Stomach (tissue), 9 donors: ENCODE results near the gene TMPRSS5. TPM values are rescaled to one million over a fixed set of nuclear protein-coding genes. Genes with fewer than 3 reads are reported as not detected.
A peak's percentile ranks its signal among the peaks of the same experiment; 100 is the strongest.

Experiments used
- DNase-seq, 2 donors: peaks; one replicate each; pipeline versions ENCODE4 v3.0.0 to v3.0.0-alpha.2; 2013 to 2019
- H3K27ac ChIP-seq, 5 donors: fragments of 200-600 bp in 4 of 5; sonication (generic) in 4 of 5; one replicate each; pipeline ENCODE4 v1.5.1; 2013 to 2019; ENCODE audit warnings: mild to moderate bottlenecking in 1 of 5, moderate library complexity in 1 of 5
- H3K27me3 ChIP-seq, 3 donors: fragments of 200-600 bp; sonication (generic); one replicate each; pipeline ENCODE4 v1.5.1; 2017 to 2019; ENCODE audit warnings: mixed run types in 1 of 3
- H3K36me3 ChIP-seq, 4 donors: fragments of 200-600 bp; sonication (generic); 1 replicate in 3 of 4; 2 replicates in 1 of 4; pipeline ENCODE4 v1.5.1; 2016 to 2019
- H3K4me1 ChIP-seq, 4 donors: fragments of 200-600 bp; sonication (generic); one replicate each; pipeline ENCODE4 v1.5.1; 2016 to 2019
- H3K4me3 ChIP-seq, 4 donors: fragments of 200-600 bp; sonication (generic) in 3 of 4; one replicate each; pipeline ENCODE4 v1.5.1; 2016 to 2019; ENCODE audit warnings: mild to moderate bottlenecking in 1 of 4
- H3K9me3 ChIP-seq, 4 donors: fragments of 200-600 bp; sonication (generic); one replicate each; pipeline ENCODE4 v1.5.1; 2016 to 2019
- CTCF ChIP-seq, 7 experiments: fragments of 450-650 bp in 4 of 7; fragments of 200-600 bp in 3 of 7; sonication (generic) in 3 of 7; IDR thresholded peaks; one replicate each; pipeline ENCODE4 v1.5.1; 2016 to 2019; ENCODE audit warnings: antibody characterized with exemption in 7 of 7, control low read depth in 2 of 7, mild to moderate bottlenecking in 1 of 7
- EP300 ChIP-seq: sonication (generic); formaldehyde crosslinking; IDR thresholded peaks from one replicate; pipeline ENCODE4 v1.6.1; 2017; ENCODE audit warnings: antibody characterized with exemption
- POLR2A ChIP-seq, 4 donors: fragments of 450-650 bp; IDR thresholded peaks; one replicate each; pipeline ENCODE4 v1.6.1; 2016; ENCODE audit warnings: antibody characterized with exemption in 4 of 4, control low read depth in 2 of 4, mild to moderate bottlenecking in 1 of 4, moderate library complexity in 1 of 4
- POLR2AphosphoS5 ChIP-seq, 3 donors: sonication (generic); formaldehyde crosslinking; IDR thresholded peaks; one replicate each; pipeline ENCODE4 v1.6.1; 2016; ENCODE audit warnings: antibody characterized with exemption in 3 of 3
- WGBS, 5 donors: extraction: QIAGEN DNeasy Blood & Tissue Kit in 3 of 5; methylation state at CpG; one replicate each; pipeline versions ENCODE4 v1.1.5 to v1.1.7; 2013 to 2018; 5-methylcytosine and 5-hydroxymethylcytosine counted together
- intact Hi-C: fragments of 100-400 bp; cut with DNase I; formaldehyde crosslinking; loops from one replicate; pipeline ENCODE4 v1.15.1; 2023; ENCODE audit warnings: low total_unique reads
- polyA plus RNA-seq, 3 donors: library from polyadenylated mRNA; stranded (reverse); fragments of 200-250 nt; gene quantifications; one replicate each; pipeline ENCODE4 v1.2.3, GENCODE V29; 2013
- total RNA-seq, 5 donors: library from RNA; depleted of rRNA; stranded (reverse); fragments of >200 nt; gene quantifications; one replicate each; pipeline versions ENCODE4 v1.1.0 to v1.2.3, GENCODE V29; 2014 to 2016
- donor health status: healthy with polysubstance abuse.
- donor health status: Bipolar disorder and iron deficiency.
- donor health status: healthy.

TMPRSS5 gene
- total and polyA plus RNA-seq, 8 donors, result 0.25 to 7.7 (median 0.90) TPM; not detected in 4

- Histone ChIP-seq H3K27me3 (no peaks in the 10 kb centered on the region), H3K4me1 (peaks cover 0 to 10% (median 4%) of the 10 kb centered on the region in 4 donors), H3K36me3 (no peaks in the 10 kb centered on the region), H3K9me3 (no peaks in the 10 kb centered on the region), H3K27ac (no peak overlapping the region), H3K4me3 (no peak overlapping the region)
- DNase-seq, result no peak
- intact Hi-C loops, result no loop called here
- WGBS, 5 donors, result 57 to 72% (median 64%) methylated on average over 5 of the region's 5 CpGs
- TF ChIP-seq POLR2A (IDR thresholded peaks at IDR 0.05) (no peak), CTCF (IDR thresholded peaks at IDR 0.05) (no peak), POLR2AphosphoS5 (IDR thresholded peaks at IDR 0.05) (no peak), EP300 (no peak)
These were observed 21.6 kb downstream of the TMPRSS5 start for GRCh38 chr11:113684496-113684895.

GRCh38 chr11:113683481-113684046 lies 22.5 kb downstream of the TMPRSS5 start:
- Histone ChIP-seq H3K4me3 (no peak overlapping the region), H3K36me3 (no peaks in the 10 kb centered on the region), H3K9me3 (no peaks in the 10 kb centered on the region), H3K27ac (no peak overlapping the region), H3K4me1 (peaks cover 0 to 10% (median 4%) of the 10 kb centered on the region in 4 donors), H3K27me3 (no peaks in the 10 kb centered on the region)
- 65 to 87% (median 81%) methylated on average over 6 of the region's 6 CpGs for WGBS, 5 donors
- TF ChIP-seq CTCF (IDR thresholded peaks at IDR 0.05) (no peak), POLR2AphosphoS5 (IDR thresholded peaks at IDR 0.05) (no peak), EP300 (no peak), POLR2A (IDR thresholded peaks at IDR 0.05) (no peak)
- intact Hi-C loops, result no loop called here
- DNase-seq, result peak in 1 of 2 donors; percentile 57

GRCh38 chr11:113681711-113682413 lies 24.2 kb downstream of the TMPRSS5 start:
- peak in 1 of 2 donors; percentile 70 for DNase-seq
- H3K27ac ChIP-seq, result no peak overlapping the region

GRCh38 chr11:113681282-113681681 lies 24.8 kb downstream of the TMPRSS5 start:
- H3K4me1 ChIP-seq, result peaks cover 0 to 10% (median 4%) of the 10 kb centered on the region in 4 donors
- no peak for DNase-seq
- H3K27me3 ChIP-seq, result no peaks in the 10 kb centered on the region
- no peaks in the 10 kb centered on the region for H3K36me3 ChIP-seq
- no peak overlapping the region for H3K27ac ChIP-seq
- H3K4me3 ChIP-seq, result no peak overlapping the region
- whole genome bisulfite sequencing, 5 donors, result 64 to 87% (median 78%) methylated on average over 4 to 6 of the region's 6 CpGs
- TF ChIP-seq POLR2AphosphoS5 (IDR thresholded peaks at IDR 0.05) (no peak), EP300 (no peak), CTCF (IDR thresholded peaks at IDR 0.05) (no peak), POLR2A (IDR thresholded peaks at IDR 0.05) (no peak)
- intact Hi-C loops, result no loop called here
- H3K9me3 ChIP-seq, result no peaks in the 10 kb centered on the region

More at GRCh38 chr11:113681711-113682413, 24.2 kb downstream of the TMPRSS5 start:
- intact Hi-C loops, result no loop called here
- Histone ChIP-seq H3K4me3 (no peak overlapping the region), H3K27me3 (no peaks in the 10 kb centered on the region), H3K4me1 (peaks cover 0 to 10% (median 4%) of the 10 kb centered on the region in 4 donors), H3K36me3 (no peaks in the 10 kb centered on the region), H3K9me3 (no peaks in the 10 kb centered on the region)
- TF ChIP-seq EP300 (no peak), POLR2AphosphoS5 (IDR thresholded peaks at IDR 0.05) (no peak), POLR2A (IDR thresholded peaks at IDR 0.05) (no peak), CTCF (IDR thresholded peaks at IDR 0.05) (no peak)
- 42 to 67% (median 50%) methylated on average over 5 to 10 of the region's 10 CpGs for WGBS, 5 donors
